ENCODE results near the gene ITPR1.

DNA sequence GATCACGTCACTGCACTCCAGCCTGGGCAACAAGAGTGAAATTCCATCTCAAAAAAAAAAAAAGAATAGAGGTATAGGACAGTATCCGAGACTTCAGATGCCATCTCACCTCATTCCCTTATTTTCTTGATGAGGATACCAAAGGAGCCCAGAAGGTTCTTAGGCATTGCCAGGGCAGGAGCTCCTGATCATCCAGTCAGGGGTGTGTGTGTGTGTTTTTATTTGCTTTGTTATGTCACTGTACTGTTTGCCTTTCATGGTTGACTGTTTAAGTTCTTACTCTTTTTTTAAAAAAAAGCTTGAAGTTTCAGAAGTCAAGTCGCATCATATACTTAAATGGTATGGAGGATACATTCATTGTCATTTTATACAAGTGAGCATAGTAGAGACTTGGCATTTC lies 346.1 kb downstream of the ITPR1 start:
- TF ChIP-seq, protein P1, sequence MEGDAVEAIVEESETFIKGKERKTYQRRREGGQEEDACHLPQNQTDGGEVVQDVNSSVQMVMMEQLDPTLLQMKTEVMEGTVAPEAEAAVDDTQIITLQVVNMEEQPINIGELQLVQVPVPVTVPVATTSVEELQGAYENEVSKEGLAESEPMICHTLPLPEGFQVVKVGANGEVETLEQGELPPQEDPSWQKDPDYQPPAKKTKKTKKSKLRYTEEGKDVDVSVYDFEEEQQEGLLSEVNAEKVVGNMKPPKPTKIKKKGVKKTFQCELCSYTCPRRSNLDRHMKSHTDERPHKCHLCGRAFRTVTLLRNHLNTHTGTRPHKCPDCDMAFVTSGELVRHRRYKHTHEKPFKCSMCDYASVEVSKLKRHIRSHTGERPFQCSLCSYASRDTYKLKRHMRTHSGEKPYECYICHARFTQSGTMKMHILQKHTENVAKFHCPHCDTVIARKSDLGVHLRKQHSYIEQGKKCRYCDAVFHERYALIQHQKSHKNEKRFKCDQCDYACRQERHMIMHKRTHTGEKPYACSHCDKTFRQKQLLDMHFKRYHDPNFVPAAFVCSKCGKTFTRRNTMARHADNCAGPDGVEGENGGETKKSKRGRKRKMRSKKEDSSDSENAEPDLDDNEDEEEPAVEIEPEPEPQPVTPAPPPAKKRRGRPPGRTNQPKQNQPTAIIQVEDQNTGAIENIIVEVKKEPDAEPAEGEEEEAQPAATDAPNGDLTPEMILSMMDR (conservative IDR thresholded peaks at IDR 0.05): no peak
- TF ChIP-seq EZH2 (IDR thresholded peaks at IDR 0.05; ENCODE audit: low read depth): no peak

Data from PC-9 (cell line).